H9 (cell line): ENCODE results near the gene MARS1. TPM values are rescaled to one million over a fixed set of nuclear protein-coding genes. Genes with fewer than 3 reads are reported as not detected.

Experiments
- DNase-seq: peaks from one replicate; pipeline ENCODE4 v3.0.0-alpha.2; 2017
- H2AFZ ChIP-seq: one replicate; pipeline ENCODE4 v1.6.1; 2013; ENCODE audit warnings: mild to moderate bottlenecking, low read length, control low read depth, moderate library complexity
- H2AK5ac ChIP-seq: 2 replicates; pipeline ENCODE4 v1.6.1; 2013; ENCODE audit warnings: low read length, control low read depth, mixed read lengths; ENCODE audit not compliant: insufficient read length
- H2BK120ac ChIP-seq: one replicate; pipeline ENCODE4 v1.6.1; 2013; ENCODE audit warnings: low read depth, mild to moderate bottlenecking, low read length, control low read depth, inconsistent platforms; ENCODE audit not compliant: poor library complexity, severe bottlenecking
- H2BK12ac ChIP-seq: 2 replicates; pipeline ENCODE4 v1.6.1; 2013; ENCODE audit warnings: low read length, control low read depth, mixed read lengths, low read depth; ENCODE audit not compliant: insufficient read length
- H2BK15ac ChIP-seq: 2 replicates; pipeline ENCODE4 v1.6.1; 2013; ENCODE audit warnings: low read depth, low read length, control low read depth
- H2BK20ac ChIP-seq: one replicate; pipeline ENCODE4 v1.6.1; 2013; ENCODE audit warnings: low read depth, mild to moderate bottlenecking, low read length, control low read depth, inconsistent platforms; ENCODE audit not compliant: poor library complexity, severe bottlenecking
- H2BK5ac ChIP-seq: 2 replicates; pipeline ENCODE4 v1.6.1; 2013; ENCODE audit warnings: low read length, control low read depth, mixed read lengths; ENCODE audit not compliant: insufficient read length
- H3K14ac ChIP-seq: 2 replicates; pipeline ENCODE4 v1.6.1; 2013; ENCODE audit warnings: low read length, control low read depth; ENCODE audit not compliant: insufficient read depth
- H3K18ac ChIP-seq: 2 replicates; pipeline ENCODE4 v1.6.1; 2013; ENCODE audit warnings: low read depth, mild to moderate bottlenecking, mixed read lengths, low read length, control low read depth; ENCODE audit not compliant: insufficient read length
- H3K23ac ChIP-seq: 2 replicates; pipeline ENCODE4 v1.6.1; 2013; ENCODE audit warnings: low read length, control low read depth, mixed read lengths, low read depth; ENCODE audit not compliant: insufficient read length
- H3K23me2 ChIP-seq: 2 replicates; pipeline ENCODE4 v1.6.1; 2013; ENCODE audit warnings: low read depth, mild to moderate bottlenecking, mixed read lengths, low read length, control low read depth; ENCODE audit not compliant: insufficient read length, poor library complexity, severe bottlenecking
- H3K27ac ChIP-seq: 2 replicates; pipeline ENCODE4 v1.5.1; 2013; ENCODE audit warnings: low read length, control low read depth, mixed read lengths, low read depth; ENCODE audit not compliant: insufficient read length
- H3K27me3 ChIP-seq: 2 replicates; pipeline ENCODE4 v1.6.1; 2013; ENCODE audit warnings: low read length, control low read depth, inconsistent platforms; ENCODE audit not compliant: insufficient read depth
- H3K4ac ChIP-seq: 2 replicates; pipeline ENCODE4 v1.6.1; 2013; ENCODE audit warnings: low read depth, mild to moderate bottlenecking, control low read depth, inconsistent platforms, low read length, moderate library complexity
- H3K4me1 ChIP-seq: 2 replicates; pipeline ENCODE4 v1.6.1; 2013; ENCODE audit warnings: low read length, control low read depth, inconsistent platforms; ENCODE audit not compliant: insufficient read depth
- H3K4me2 ChIP-seq: 2 replicates; pipeline ENCODE4 v1.6.1; 2013; ENCODE audit warnings: low read length, control low read depth, mixed read lengths; ENCODE audit not compliant: insufficient read length, insufficient read depth
- H3K56ac ChIP-seq: 2 replicates; pipeline ENCODE4 v1.6.1; 2013; ENCODE audit warnings: low read depth, mild to moderate bottlenecking, mixed read lengths, low read length, control low read depth; ENCODE audit not compliant: insufficient read length
- H3K79me1 ChIP-seq: 2 replicates; pipeline ENCODE4 v1.6.1; 2013; ENCODE audit warnings: low read depth, mild to moderate bottlenecking, moderate library complexity, low read length, control low read depth, inconsistent platforms; ENCODE audit not compliant: insufficient read depth, poor library complexity, severe bottlenecking
- H3K79me2 ChIP-seq: 2 replicates; pipeline ENCODE4 v1.6.1; 2013; ENCODE audit warnings: low read length, control low read depth, inconsistent platforms; ENCODE audit not compliant: insufficient read depth
- H3K9ac ChIP-seq: 2 replicates; pipeline ENCODE4 v1.6.1; 2013; ENCODE audit warnings: low read length, control low read depth, mixed read lengths; ENCODE audit not compliant: insufficient read length; ENCODE audit errors: extremely low read depth
- H3K9me3 ChIP-seq: one replicate; pipeline ENCODE4 v1.6.1; 2013; ENCODE audit warnings: low read depth, low read length, inconsistent platforms; ENCODE audit not compliant: control insufficient read depth
- H3T11ph ChIP-seq: one replicate; pipeline ENCODE4 v1.6.1; 2013; ENCODE audit warnings: mild to moderate bottlenecking, low read length, control low read depth, inconsistent platforms
- H4K20me1 ChIP-seq: one replicate; pipeline ENCODE4 v1.6.1; 2013; ENCODE audit not compliant: control insufficient read depth, insufficient read length, insufficient read depth
- H4K5ac ChIP-seq: 2 replicates; pipeline ENCODE4 v1.6.1; 2013; ENCODE audit warnings: low read depth, mild to moderate bottlenecking, mixed read lengths, low read length, control low read depth; ENCODE audit not compliant: insufficient read length
- H4K8ac ChIP-seq: replicated peaks from 2 replicates; pipeline ENCODE4 v1.6.1; 2013; ENCODE audit warnings: low read length, control low read depth, mixed read lengths, low read depth; ENCODE audit not compliant: insufficient read length
- H4K91ac ChIP-seq: 2 replicates; pipeline ENCODE4 v1.6.1; 2013; ENCODE audit warnings: low read depth, mild to moderate bottlenecking, moderate library complexity, mixed read lengths, low read length, control low read depth; ENCODE audit not compliant: insufficient read length
- H3K27ac Mint-ChIP-seq, 3 experiments: 2 replicates in 2 of 3; 3 replicates in 1 of 3; pipeline ENCODE4 v1.8.0; 2020 to 2021; ENCODE audit warnings: mixed read lengths in 3 of 3, mild to moderate bottlenecking in 1 of 3, moderate library complexity in 1 of 3
- H3K27me3 Mint-ChIP-seq: 2 replicates; pipeline ENCODE4 v1.8.0; 2021; ENCODE audit warnings: low read depth, mild to moderate bottlenecking, moderate library complexity, mixed read lengths
- H3K36me3 Mint-ChIP-seq, 3 experiments: 2 replicates in 2 of 3; 3 replicates in 1 of 3; pipeline ENCODE4 v1.8.0; 2020 to 2021; ENCODE audit warnings: low read depth in 3 of 3, mixed read lengths in 3 of 3; ENCODE audit not compliant: insufficient read depth in 1 of 3
- H3K4me1 Mint-ChIP-seq, 2 experiments: 2 replicates each; pipeline ENCODE4 v1.8.0; 2020; ENCODE audit warnings: mixed read lengths in 2 of 2
- H3K4me3 Mint-ChIP-seq, 2 experiments: 2 replicates in 1 of 2; 3 replicates in 1 of 2; pipeline ENCODE4 v1.8.0; 2020 to 2021; ENCODE audit warnings: mild to moderate bottlenecking in 2 of 2, mixed read lengths in 2 of 2, moderate library complexity in 1 of 2
- H3K9me3 Mint-ChIP-seq, 2 experiments: 2 replicates in 1 of 2; 3 replicates in 1 of 2; pipeline ENCODE4 v1.8.0; 2020; ENCODE audit warnings: mild to moderate bottlenecking in 2 of 2, mixed read lengths in 2 of 2, moderate library complexity in 1 of 2
- WGBS: extraction: QIAGEN DNeasy Blood & Tissue Kit; methylation state at CpG from one replicate; pipeline ENCODE4 v1.1.7; 2013; ENCODE audit warnings: missing lambda C conversion rate, low lambda C conversion rate, mixed read lengths; ENCODE audit not compliant: insufficient read length; ENCODE audit errors: extremely low coverage; 5-methylcytosine and 5-hydroxymethylcytosine counted together
- total RNA-seq: library from RNA; stranded (reverse); gene quantifications from 2 replicates; pipeline ENCODE4 v1.2.1, GENCODE V29; 2021
- TF ChIP-seq, protein P1 (sequence below): fragments of 200-600 bp; sonication (generic); conservative IDR thresholded peaks from 3 replicates; pipeline ENCODE4 v1.8.0; 2021; ENCODE audit warnings: antibody characterized with exemption, mild to moderate bottlenecking

The MARS1 gene
- total RNA-seq, 1 experiment from 2014 or later: 368 TPM

DNA sequence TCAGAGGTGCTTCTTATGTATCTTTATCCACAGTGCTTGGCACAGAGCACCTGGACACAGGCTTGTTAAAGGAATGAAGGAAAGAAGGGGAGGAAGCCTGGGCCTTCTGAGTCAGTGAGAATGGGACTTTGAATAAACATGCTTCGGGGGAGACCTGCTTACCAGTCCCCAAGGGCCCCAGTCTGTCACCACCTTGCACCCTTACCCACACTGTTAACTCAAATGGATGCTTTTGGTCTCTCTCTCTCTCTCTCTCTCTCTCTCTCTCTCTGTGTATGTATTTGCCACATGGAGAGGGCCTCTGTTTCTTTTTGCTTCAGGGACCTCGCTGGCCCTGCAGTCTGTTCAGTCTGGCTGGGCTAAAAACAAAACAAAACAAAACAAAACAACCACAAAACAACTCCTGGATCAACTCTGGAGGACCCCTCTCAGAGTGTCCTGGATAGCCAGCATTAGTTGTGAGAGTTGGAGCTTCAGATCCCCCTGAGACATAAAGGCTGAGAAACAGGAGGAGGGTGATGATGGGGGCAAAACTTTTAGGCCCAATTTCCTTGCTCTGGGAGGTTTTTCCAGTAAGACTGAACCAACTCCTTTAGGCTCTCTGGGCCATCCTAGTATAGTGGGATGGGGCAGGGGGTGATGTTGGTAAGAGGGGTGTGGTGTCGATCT lies 63.9 kb downstream of the MARS1 start:
- no peak overlapping the region for H4K8ac ChIP-seq
- no peak overlapping the region for H3K56ac ChIP-seq
- no peak overlapping the region for H3K4me2 ChIP-seq
- H3K9me3 Mint-ChIP-seq: no peaks in the 10 kb centered on the region
- H3K4ac ChIP-seq: no peak overlapping the region
- peaks cover 22% of the 10 kb centered on the region for H3K27me3 Mint-ChIP-seq
- H3K18ac ChIP-seq: no peak overlapping the region
- TF ChIP-seq, protein P1, sequence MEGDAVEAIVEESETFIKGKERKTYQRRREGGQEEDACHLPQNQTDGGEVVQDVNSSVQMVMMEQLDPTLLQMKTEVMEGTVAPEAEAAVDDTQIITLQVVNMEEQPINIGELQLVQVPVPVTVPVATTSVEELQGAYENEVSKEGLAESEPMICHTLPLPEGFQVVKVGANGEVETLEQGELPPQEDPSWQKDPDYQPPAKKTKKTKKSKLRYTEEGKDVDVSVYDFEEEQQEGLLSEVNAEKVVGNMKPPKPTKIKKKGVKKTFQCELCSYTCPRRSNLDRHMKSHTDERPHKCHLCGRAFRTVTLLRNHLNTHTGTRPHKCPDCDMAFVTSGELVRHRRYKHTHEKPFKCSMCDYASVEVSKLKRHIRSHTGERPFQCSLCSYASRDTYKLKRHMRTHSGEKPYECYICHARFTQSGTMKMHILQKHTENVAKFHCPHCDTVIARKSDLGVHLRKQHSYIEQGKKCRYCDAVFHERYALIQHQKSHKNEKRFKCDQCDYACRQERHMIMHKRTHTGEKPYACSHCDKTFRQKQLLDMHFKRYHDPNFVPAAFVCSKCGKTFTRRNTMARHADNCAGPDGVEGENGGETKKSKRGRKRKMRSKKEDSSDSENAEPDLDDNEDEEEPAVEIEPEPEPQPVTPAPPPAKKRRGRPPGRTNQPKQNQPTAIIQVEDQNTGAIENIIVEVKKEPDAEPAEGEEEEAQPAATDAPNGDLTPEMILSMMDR: no peak
- H2BK120ac ChIP-seq: no peak overlapping the region
- H3K4me1 Mint-ChIP-seq: peaks cover 46 to 62% of the 10 kb centered on the region in 2 experiments
- H3K27ac ChIP-seq: no peak overlapping the region
- H2BK15ac ChIP-seq: no peak overlapping the region
- H2AK5ac ChIP-seq: no peak overlapping the region
- no peak overlapping the region for H3K23ac ChIP-seq
- H3K9ac ChIP-seq: no peak overlapping the region
- no peak overlapping the region for H2BK12ac ChIP-seq
- WGBS: no CpG with 5 or more reads among the region's 3 CpGs
- no peak overlapping the region for H2BK5ac ChIP-seq
- H3K9me3 ChIP-seq: no peaks in the 10 kb centered on the region
- H3K4me1 ChIP-seq: peaks cover 5% of the 10 kb centered on the region; the same call in 1 of the 2 replicates
- DNase-seq: no peak
- peaks cover 10% of the 10 kb centered on the region for H3K23me2 ChIP-seq
- H2AFZ ChIP-seq: no peak overlapping the region
- H3T11ph ChIP-seq: no peak overlapping the region
- no peaks in the 10 kb centered on the region for H4K20me1 ChIP-seq
- peak overlapping the region; percentile 84 to 89 for H3K4me3 Mint-ChIP-seq
- H3K79me1 ChIP-seq: peaks cover 2% of the 10 kb centered on the region
- no peak overlapping the region for H4K91ac ChIP-seq
- peaks cover 3 to 4% (median 3%) of the 10 kb centered on the region in 3 experiments; a peak in 4 of 7 replicates for H3K36me3 Mint-ChIP-seq
- peaks cover 2% of the 10 kb centered on the region; the same call in 1 of the 2 replicates for H3K79me2 ChIP-seq
- no peak overlapping the region for H4K5ac ChIP-seq
- H3K27ac Mint-ChIP-seq: no peak overlapping the region
- no peak overlapping the region for H2BK20ac ChIP-seq
- H3K14ac ChIP-seq: no peak overlapping the region
- H3K27me3 ChIP-seq: no peaks in the 10 kb centered on the region; the same call in 1 of the 2 replicates
